IMR-90 (cell line): ENCODE data around the gene KLHL9. TPM values are rescaled to one million over a fixed set of nuclear protein-coding genes. Genes with fewer than 3 reads are reported as not detected.

Experiments used
- ATAC-seq: fragments of 200-7000 bp; cut with Tn5 transposase; 2 replicates; pipeline ENCODE4 v1.9.1; 2020; ENCODE audit warnings: low read depth, mild to moderate bottlenecking, moderate library complexity
- BruUV-seq: library from RNA; stranded (reverse); fragments of 400-500 nt; replicated peaks from 2 replicates; lab custom pipeline; 2021; lab: Mats Ljungman, UMichigan
- CTCF ChIA-PET: fragments of 300-600 bp; formaldehyde crosslinking; extraction: SDS; loops from one replicate; lab custom pipeline; 2021; ENCODE audit warnings: antibody characterized with exemption; lab: Yijun Ruan, JAX
- POLR2A ChIA-PET: fragments of 300-600 bp; sonication (Branson Sonifier 250); formaldehyde crosslinking; loops from one replicate; lab custom pipeline; 2022; ENCODE audit warnings: antibody characterized with exemption; ENCODE audit not compliant: unreplicated experiment; lab: Charles Lee
- DNase-seq: peaks from one replicate; pipeline ENCODE4 v3.0.0; 2013
- H2AFZ ChIP-seq: replicated peaks from 2 replicates; pipeline ENCODE3; 2013; ENCODE audit warnings: low read length, mild to moderate bottlenecking; ENCODE audit not compliant: poor library complexity
- H2AK5ac ChIP-seq: 2 replicates; pipeline ENCODE4 v1.6.1; 2013; ENCODE audit warnings: low read depth, low read length, inconsistent platforms
- H2AK9ac ChIP-seq: replicated peaks from 2 replicates; pipeline ENCODE3; 2013; ENCODE audit warnings: mild to moderate bottlenecking, low read depth, low read length, moderate library complexity; ENCODE audit not compliant: poor library complexity
- H2BK120ac ChIP-seq: 2 replicates; pipeline ENCODE4 v1.6.1; 2013; ENCODE audit warnings: low read depth, low read length, inconsistent platforms
- H2BK15ac ChIP-seq: 3 replicates; pipeline ENCODE4 v1.6.1; 2013; ENCODE audit warnings: low read depth, low read length, inconsistent platforms
- H2BK20ac ChIP-seq: 2 replicates; pipeline ENCODE4 v1.6.1; 2013; ENCODE audit warnings: low read depth, mild to moderate bottlenecking, inconsistent platforms, low read length, moderate library complexity
- H2BK5ac ChIP-seq: 2 replicates; pipeline ENCODE4 v1.6.1; 2013; ENCODE audit warnings: mild to moderate bottlenecking, low read depth, low read length, inconsistent platforms; ENCODE audit not compliant: poor library complexity, severe bottlenecking
- H3K14ac ChIP-seq: replicated peaks from 2 replicates; pipeline ENCODE4 v1.6.1; 2013; ENCODE audit warnings: low read depth, low read length, inconsistent platforms
- H3K18ac ChIP-seq: 2 replicates; pipeline ENCODE4 v1.6.1; 2013; ENCODE audit warnings: low read depth, low read length, control low read depth
- H3K23ac ChIP-seq: 2 replicates; pipeline ENCODE4 v1.6.1; 2013; ENCODE audit warnings: low read depth, low read length, inconsistent platforms
- H3K27ac ChIP-seq: 2 replicates; pipeline ENCODE4 v1.5.1; 2013; ENCODE audit warnings: mild to moderate bottlenecking, control low read depth, low read length; ENCODE audit not compliant: insufficient read depth
- H3K27me3 ChIP-seq: 2 replicates; pipeline ENCODE4 v1.6.1; 2013; ENCODE audit warnings: low read length; ENCODE audit not compliant: control insufficient read depth, insufficient read depth
- H3K36me3 ChIP-seq: 2 replicates; pipeline ENCODE4 v1.6.1; 2013; ENCODE audit warnings: low read length, mixed read lengths; ENCODE audit not compliant: control insufficient read depth, insufficient read depth
- H3K4ac ChIP-seq: 2 replicates; pipeline ENCODE4 v1.6.1; 2013; ENCODE audit warnings: low read depth, low read length, inconsistent platforms
- H3K4me1 ChIP-seq: 2 replicates; pipeline ENCODE4 v1.6.1; 2013; ENCODE audit warnings: low read length, mixed read lengths; ENCODE audit not compliant: control insufficient read depth, insufficient read depth
- H3K4me2 ChIP-seq: 2 replicates; pipeline ENCODE4 v1.6.1; 2013; ENCODE audit warnings: low read depth, mild to moderate bottlenecking, control low read depth, low read length, moderate library complexity
- H3K4me3 ChIP-seq: 2 replicates; pipeline ENCODE4 v1.5.1; 2013; ENCODE audit warnings: low read depth, mild to moderate bottlenecking, control low read depth, low read length, moderate library complexity; ENCODE audit not compliant: insufficient read depth
- H3K56ac ChIP-seq: 2 replicates; pipeline ENCODE4 v1.6.1; 2013; ENCODE audit warnings: low read length, inconsistent platforms; ENCODE audit not compliant: insufficient read depth; ENCODE audit errors: extremely low read depth
- H3K79me1 ChIP-seq, 2 experiments: 2 replicates each; pipeline ENCODE4 v1.6.1; 2013; ENCODE audit warnings: low read length in 2 of 2, inconsistent platforms in 1 of 2, low read depth in 1 of 2
- H3K9ac ChIP-seq: 2 replicates; pipeline ENCODE4 v1.6.1; 2013; ENCODE audit warnings: low read depth, low read length, control low read depth
- H3K9me1 ChIP-seq: 2 replicates; pipeline ENCODE4 v1.6.1; 2013; ENCODE audit warnings: low read length, inconsistent platforms; ENCODE audit not compliant: insufficient read depth
- H3K9me3 ChIP-seq: 2 replicates; pipeline ENCODE4 v1.6.1; 2013; ENCODE audit warnings: low read length; ENCODE audit not compliant: control insufficient read depth, insufficient read depth
- H4K20me1 ChIP-seq: 2 replicates; pipeline ENCODE4 v1.6.1; 2013; ENCODE audit warnings: low read length, inconsistent platforms; ENCODE audit not compliant: insufficient read depth
- H4K5ac ChIP-seq: 2 replicates; pipeline ENCODE4 v1.6.1; 2013; ENCODE audit warnings: mild to moderate bottlenecking, low read depth, low read length, control low read depth
- H4K8ac ChIP-seq, 2 experiments: 2 replicates each; pipeline ENCODE4 v1.6.1; 2013; ENCODE audit warnings: low read depth in 2 of 2, low read length in 2 of 2, control low read depth in 1 of 2, inconsistent platforms in 1 of 2
- H4K91ac ChIP-seq: 2 replicates; pipeline ENCODE4 v1.6.1; 2013; ENCODE audit warnings: low read depth, low read length, inconsistent platforms; ENCODE audit not compliant: insufficient read depth
- BHLHE40 ChIP-seq: fragments of 150-350 bp; IDR thresholded peaks from 2 replicates; pipeline ENCODE4 v1.6.1; 2016; ENCODE audit warnings: mild to moderate bottlenecking, low read depth, low read length
- CEBPB ChIP-seq: IDR thresholded peaks from 2 replicates; pipeline ENCODE4 v1.6.1; 2012; ENCODE audit warnings: low read depth, low read length, improper control_type of control experiment
- CHD1 ChIP-seq: IDR thresholded peaks from 2 replicates; pipeline ENCODE4 v1.6.1; 2012; ENCODE audit warnings: low read depth, low read length, improper control_type of control experiment
- CTCF ChIP-seq: conservative IDR thresholded peaks from 2 replicates; pipeline ENCODE4 v1.5.1; 2012; ENCODE audit warnings: mild to moderate bottlenecking, low read depth, low read length, improper control_type of control experiment
- RAD21 ChIP-seq: IDR thresholded peaks from 2 replicates; pipeline ENCODE4 v1.6.1; 2012; ENCODE audit warnings: low read length, improper control_type of control experiment
- RCOR1 ChIP-seq: IDR thresholded peaks from 2 replicates; pipeline ENCODE4 v1.6.1; 2012; ENCODE audit warnings: mild to moderate bottlenecking, low read length, improper control_type of control experiment; ENCODE audit not compliant: insufficient replicate concordance
- RFX5 ChIP-seq: IDR thresholded peaks from 2 replicates; pipeline ENCODE4 v1.8.0; 2012; ENCODE audit warnings: low read depth, mild to moderate bottlenecking, low read length, moderate library complexity
- WGBS, 2 experiments: methylation state at CpG; one replicate each; pipeline versions ENCODE4 v1.1.5 to v1.1.7; 2013; ENCODE audit warnings: missing lambda C conversion rate in 2 of 2; ENCODE audit not compliant: insufficient read length in 1 of 2; ENCODE audit errors: extremely low coverage in 2 of 2; 5-methylcytosine and 5-hydroxymethylcytosine counted together
- dilution Hi-C: fragments of 300-500 bp; cut with HindIII; formaldehyde crosslinking; loops from one replicate; pipeline ENCODE4 v1.14.3; 2018; ENCODE audit warnings: low sequenced_read_pairs; ENCODE audit not compliant: unreplicated experiment
- in situ Hi-C: fragments of 300-500 bp; cut with MboI; formaldehyde crosslinking; loops from 3 replicates; pipeline ENCODE4 v1.14.3; 2019; ENCODE audit warnings: low sequenced_read_pairs, inconsistent platforms, mixed read lengths
- intact Hi-C: fragments of 100-400 bp; cut with micrococcal nuclease; formaldehyde crosslinking; loops from 2 replicates; pipeline ENCODE4 v1.10.0; 2022
- polyA plus RNA-seq, 3 experiments: library from polyadenylated mRNA; depleted of rRNA; stranded (reverse); fragments of >200 nt; gene quantifications; 2 replicates each; pipeline ENCODE4 v1.2.3, GENCODE V29; 2012; ENCODE audit warnings: low replicate concordance in 1 of 3
- total RNA-seq: library from RNA; depleted of rRNA; stranded (reverse); fragments of >200 nt; gene quantifications from 2 replicates; pipeline ENCODE4 v1.2.3, GENCODE V29; 2012

Gene KLHL9
- total and polyA plus RNA-seq, 2 of the 4 experiments (the other 2 are of a cell fraction), result 12.9 to 46.4 TPM

GRCh38 chr9:21383627-21384026, 48.4 kb upstream of the KLHL9 start:
- Histone ChIP-seq H2BK120ac (no peak overlapping the region), H4K5ac (no peak overlapping the region), H2BK20ac (no peak overlapping the region), H3K4me3 (no peak overlapping the region), H3K4me2 (no peak overlapping the region), H3K79me1 (no peaks in the 10 kb centered on the region), H3K9me3 (no peaks in the 10 kb centered on the region), H2AK5ac (no peak overlapping the region), H3K14ac (no peak overlapping the region), H3K9ac (no peak overlapping the region), H2AFZ (no peak overlapping the region), H3K36me3 (no peaks in the 10 kb centered on the region), H3K9me1 (no peaks in the 10 kb centered on the region), H2BK15ac (no peak overlapping the region), H2AK9ac (no peak overlapping the region), H4K8ac (no peak overlapping the region), H3K18ac (no peak overlapping the region), H3K27ac (no peak overlapping the region), H4K91ac (no peak overlapping the region), H3K23ac (no peak overlapping the region), H2BK5ac (no peak overlapping the region), H3K27me3 (peaks cover 28% of the 10 kb centered on the region), H3K56ac (no peak overlapping the region), H3K4me1 (no peaks in the 10 kb centered on the region), H4K20me1 (no peaks in the 10 kb centered on the region), H3K4ac (no peak overlapping the region)
- CTCF ChIA-PET, result no interaction called here
- TF ChIP-seq RFX5, result no peak
- no peak for TF ChIP-seq BHLHE40
- no peak for TF ChIP-seq RAD21
- TF ChIP-seq CTCF, result no peak
- no peak for TF ChIP-seq CHD1
- no peak for TF ChIP-seq CEBPB
- no peak for TF ChIP-seq RCOR1
- BruUV-seq, result no TSS peak
- dilution Hi-C loops, result no loop called here
- ATAC-seq (no peak), DNase-seq (no peak)
- intact Hi-C loops, result loop anchor here (5.0 kb wide), 1 partner anchor 36 kb away; no protein-coding TSS in a partner anchor
- in situ Hi-C loops, result no loop called here
- POLR2A ChIA-PET, result no interaction called here
- 43% methylated on average over 2 of the region's 4 CpGs; no CpG with 5 or more reads in 1 of the 2 experiments for WGBS, 2 experiments
